ENCODE results near the gene ZNF619.

GRCh38 chr3:40445062-40445461 is 31.9 kb upstream of the ZNF619 start:
- TF ChIP-seq CTCF (IDR thresholded peaks at IDR 0.05) (no peak), POLR2A (IDR thresholded peaks at IDR 0.05) (no peak), POLR2AphosphoS5 (IDR thresholded peaks at IDR 0.05) (no peak)
